Activated T-cell treated with anti-CD3 and anti-CD28 coated beads, Interleukin-2, amount 50 U/mL, for 4 hours (primary cell): Measurements from ENCODE around the gene TMBIM6. TPM values are rescaled to one million over a fixed set of nuclear protein-coding genes. Genes with fewer than 3 reads are reported as not detected.

Experiments used
- ATAC-seq, 2 donors: fragments of 200-7000 bp; cut with Tn5 transposase; one replicate each; pipeline ENCODE4 v1.10.0; 2021
- DNase-seq: peaks from one replicate; pipeline ENCODE4 v3.0.0-alpha.2; 2020
- H3K27me3 Mint-ChIP-seq: one replicate; pipeline ENCODE4 v1.8.0; 2021; ENCODE audit warnings: low read depth, mixed read lengths
- H3K36me3 Mint-ChIP-seq: one replicate; pipeline ENCODE4 v1.8.0; 2022; ENCODE audit warnings: mixed read lengths; ENCODE audit not compliant: insufficient read depth
- H3K4me1 Mint-ChIP-seq: one replicate; pipeline ENCODE4 v1.8.0; 2021; ENCODE audit warnings: low read depth, mixed read lengths
- H3K4me3 Mint-ChIP-seq: one replicate; pipeline ENCODE4 v1.8.0; 2021; ENCODE audit warnings: mild to moderate bottlenecking, moderate library complexity, mixed read lengths
- H3K9me3 Mint-ChIP-seq: one replicate; pipeline ENCODE4 v1.8.0; 2021; ENCODE audit warnings: mixed read lengths
- total RNA-seq, 3 donors: library from RNA; stranded (reverse); gene quantifications; one replicate each; pipeline ENCODE4 v1.2.1, GENCODE V29; 2021

Gene TMBIM6
- total RNA-seq, 3 donors from 2014 or later = 383 to 509 (median 438) TPM

GRCh38 chr12:49805409-49805808, 64.1 kb downstream of the TMBIM6 start:
- H3K4me3 Mint-ChIP-seq = no peak overlapping the region
- DNase-seq (no peak), ATAC-seq (no peak)
- H3K4me1 Mint-ChIP-seq = no peaks in the 10 kb centered on the region
- H3K27me3 Mint-ChIP-seq = no peaks in the 10 kb centered on the region
- peaks cover 12% of the 10 kb centered on the region for H3K36me3 Mint-ChIP-seq
- no peaks in the 10 kb centered on the region for H3K9me3 Mint-ChIP-seq

DNA sequence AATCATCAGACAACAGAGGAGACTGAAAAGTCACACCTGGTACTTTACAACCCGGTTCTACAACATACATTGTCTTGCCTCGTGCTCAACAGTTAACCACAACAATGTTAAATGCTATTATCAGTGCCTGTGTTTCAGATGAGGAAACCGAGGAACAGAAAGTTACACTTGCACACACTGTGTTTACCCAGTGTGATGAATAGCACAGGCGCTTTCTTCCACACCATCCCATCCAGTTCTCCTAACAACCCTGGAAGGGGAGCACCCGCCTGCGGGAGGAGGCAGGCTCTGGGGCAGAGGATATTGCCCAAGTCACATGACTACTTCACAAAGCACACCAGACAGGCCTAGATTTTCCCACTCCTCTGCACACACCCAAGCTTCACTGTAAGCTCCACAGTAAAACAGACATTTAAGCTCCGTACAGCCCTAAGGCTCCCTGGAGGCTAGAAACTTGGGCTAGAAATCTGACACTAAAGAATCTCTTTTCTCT, 65.0 kb downstream of the TMBIM6 start:
- Mint-ChIP-seq H3K4me1 (no peaks in the 10 kb centered on the region), H3K27me3 (no peaks in the 10 kb centered on the region), H3K4me3 (no peak overlapping the region), H3K36me3 (peaks cover 9% of the 10 kb centered on the region), H3K9me3 (no peaks in the 10 kb centered on the region)
- ATAC-seq (no peak), DNase-seq (no peak)

GRCh38 chr12:49806877-49807276, 65.5 kb downstream of the TMBIM6 start:
- DNase-seq (no peak), ATAC-seq (no peak)
- Mint-ChIP-seq H3K27me3 (no peaks in the 10 kb centered on the region), H3K4me3 (no peak overlapping the region), H3K9me3 (no peaks in the 10 kb centered on the region), H3K4me1 (peaks cover 2% of the 10 kb centered on the region), H3K36me3 (peaks cover 7% of the 10 kb centered on the region)

DNA sequence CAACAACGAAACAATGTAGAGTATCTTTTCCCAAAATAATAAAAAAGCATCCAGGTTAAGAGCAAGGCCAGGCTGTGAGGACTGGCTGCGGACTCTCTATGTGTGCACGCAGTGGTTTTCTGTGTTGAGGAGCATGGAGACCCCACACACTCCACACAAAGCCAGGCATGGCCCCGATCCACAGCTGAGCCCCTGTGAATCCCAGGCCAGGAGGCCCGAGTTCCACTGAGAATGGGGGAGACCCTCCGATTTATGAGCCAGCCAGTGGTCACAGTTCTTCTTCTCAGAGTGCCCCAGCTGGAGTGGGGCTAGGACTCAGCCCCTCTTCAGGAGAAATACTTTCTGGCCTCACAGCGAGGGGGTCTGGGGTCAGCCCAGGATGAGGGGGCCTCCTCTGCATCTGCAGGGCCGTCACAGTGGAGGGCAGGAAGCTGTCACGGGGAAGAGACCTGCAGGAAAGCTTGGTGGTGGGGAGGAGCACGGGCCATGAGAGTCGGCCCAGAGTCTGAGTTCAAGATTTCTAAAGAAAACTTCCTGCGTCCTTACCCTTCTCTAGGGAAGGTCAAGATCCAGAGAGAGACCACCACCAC, 66.7 kb downstream of the TMBIM6 start:
- DNase-seq (no peak), ATAC-seq (no peak)
- H3K36me3 Mint-ChIP-seq = peaks cover 5% of the 10 kb centered on the region
- no peak overlapping the region for H3K4me3 Mint-ChIP-seq
- H3K4me1 Mint-ChIP-seq = peaks cover 2% of the 10 kb centered on the region
- H3K27me3 Mint-ChIP-seq = no peaks in the 10 kb centered on the region
- no peaks in the 10 kb centered on the region for H3K9me3 Mint-ChIP-seq

GRCh38 chr12:49808686-49809380, 67.5 kb downstream of the TMBIM6 start:
- Mint-ChIP-seq H3K36me3 (peaks cover 2% of the 10 kb centered on the region), H3K4me3 (no peak overlapping the region), H3K4me1 (peaks cover 2% of the 10 kb centered on the region), H3K9me3 (no peaks in the 10 kb centered on the region), H3K27me3 (no peaks in the 10 kb centered on the region)
- DNase-seq (no peak), ATAC-seq (no peak)

- DNase-seq = no peak
- no peak for ATAC-seq
- Mint-ChIP-seq H3K36me3 (peaks cover 2% of the 10 kb centered on the region), H3K9me3 (no peaks in the 10 kb centered on the region), H3K4me1 (peaks cover 2% of the 10 kb centered on the region), H3K4me3 (no peak overlapping the region), H3K27me3 (no peaks in the 10 kb centered on the region)
Observed at GRCh38 chr12:49809381-49809905, 68.1 kb downstream of the TMBIM6 start.

- no peak overlapping the region for H3K4me3 Mint-ChIP-seq
- DNase-seq (no peak), ATAC-seq (no peak)
- H3K36me3 Mint-ChIP-seq = peaks cover 2% of the 10 kb centered on the region
- H3K9me3 Mint-ChIP-seq = no peaks in the 10 kb centered on the region
- peaks cover 2% of the 10 kb centered on the region for H3K4me1 Mint-ChIP-seq
- no peaks in the 10 kb centered on the region for H3K27me3 Mint-ChIP-seq
Observed at GRCh38 chr12:49809906-49810389, 68.6 kb downstream of the TMBIM6 start.

DNA sequence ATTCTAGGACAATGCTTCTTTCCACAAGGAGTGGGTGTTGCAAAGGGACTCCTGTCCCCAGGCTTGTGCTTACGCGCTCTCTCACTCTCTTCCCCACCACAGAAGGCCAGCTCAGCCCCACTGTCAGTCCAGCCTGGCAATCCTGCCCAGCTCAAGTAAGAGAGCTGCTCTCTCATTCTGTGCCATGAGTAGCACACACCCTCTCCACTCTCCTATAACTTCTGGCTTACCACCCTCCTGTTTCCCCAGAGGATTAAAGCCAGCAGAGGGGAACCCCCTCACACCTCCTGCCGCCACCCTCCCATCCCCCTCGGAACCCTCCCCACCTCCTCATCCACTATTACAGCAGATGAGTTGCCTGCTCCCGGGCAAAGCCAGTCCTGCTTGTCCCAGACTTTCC, 69.8 kb downstream of the TMBIM6 start:
- ATAC-seq (no peak), DNase-seq (no peak)
- Mint-ChIP-seq H3K4me1 (peaks cover 2% of the 10 kb centered on the region), H3K27me3 (no peaks in the 10 kb centered on the region), H3K4me3 (no peak overlapping the region), H3K9me3 (no peaks in the 10 kb centered on the region), H3K36me3 (peaks cover 3% of the 10 kb centered on the region)

DNA sequence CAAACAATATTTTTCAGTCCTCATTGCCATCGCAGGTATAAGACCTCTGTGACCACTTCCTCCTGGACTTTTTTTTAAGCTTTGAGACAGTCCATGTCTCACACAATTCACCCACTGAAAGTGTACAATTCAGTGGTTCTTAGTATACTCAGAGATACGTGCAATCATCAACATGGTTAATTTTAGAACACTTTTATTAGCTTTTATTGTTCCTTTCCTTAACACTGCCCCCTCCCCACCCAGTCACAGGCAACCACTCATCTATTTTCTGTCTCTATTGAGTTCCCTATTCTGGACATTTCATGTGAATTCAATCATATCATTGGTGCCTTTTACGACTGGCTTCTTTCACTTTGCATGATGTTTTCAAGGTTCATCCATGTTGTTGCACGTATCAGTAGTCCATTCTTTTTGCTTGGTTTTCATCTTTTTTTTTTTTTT, 70.6 kb downstream of the TMBIM6 start:
- Mint-ChIP-seq H3K36me3 (peaks cover 3% of the 10 kb centered on the region), H3K9me3 (no peaks in the 10 kb centered on the region), H3K27me3 (no peaks in the 10 kb centered on the region), H3K4me1 (peaks cover 2% of the 10 kb centered on the region), H3K4me3 (no peak overlapping the region)
- DNase-seq (no peak), ATAC-seq (no peak)

- no peaks in the 10 kb centered on the region for H3K9me3 Mint-ChIP-seq
- no peak for DNase-seq
- H3K4me3 Mint-ChIP-seq = no peak overlapping the region
- no peak for ATAC-seq
- H3K27me3 Mint-ChIP-seq = no peaks in the 10 kb centered on the region
- peaks cover 2% of the 10 kb centered on the region for H3K4me1 Mint-ChIP-seq
- H3K36me3 Mint-ChIP-seq = peaks cover 3% of the 10 kb centered on the region
Observed at GRCh38 chr12:49813131-49813530, 71.8 kb downstream of the TMBIM6 start.

Other genes with a start within 250 kb of the TMBIM6 start
- 1 to 10 TPM; 1.6 to 4.0 (median 3.3) TPM for gene KCNH3, start 202.5 kb upstream of the TMBIM6 start, total RNA-seq
- 10 to 100 TPM; 83.9 to 98.7 (median 92.1) TPM for gene MCRS1, start 173.4 kb upstream of the TMBIM6 start, total RNA-seq
- under 1 TPM; 0.28 to 0.38 (median 0.37) TPM for gene FAM186B, start 135.9 kb upstream of the TMBIM6 start, total RNA-seq
- 10 to 100 TPM in 2 of 3 donors, 1 to 10 TPM in 1; 8.0 to 10.9 (median 10.6) TPM for gene PRPF40B, start 118.0 kb upstream of the TMBIM6 start, total RNA-seq
- 10 to 100 TPM; 22.1 to 24.0 (median 23.6) TPM for gene FMNL3, start 34.2 kb upstream of the TMBIM6 start, total RNA-seq
- 1 to 10 TPM; 6.3 to 7.7 (median 6.8) TPM for gene NCKAP5L, start 86.9 kb downstream of the TMBIM6 start, total RNA-seq
- gene BCDIN3D, start 101.5 kb downstream of the TMBIM6 start, total RNA-seq = 1 to 10 TPM; 4.2 to 6.0 (median 4.3) TPM
- gene FAIM2, start 162.3 kb downstream of the TMBIM6 start, total RNA-seq = under 1 TPM in 2 of 3 donors, not detected in 1; 0.16 to 0.54 TPM
- not detected for gene AQP2, start 209.2 kb downstream of the TMBIM6 start, total RNA-seq
- not detected for gene AQP5, start 220.3 kb downstream of the TMBIM6 start, total RNA-seq
- gene AQP6, start 231.4 kb downstream of the TMBIM6 start, total RNA-seq = not detected